ENCODE data around the gene ANKRD2.

- TF ChIP-seq CTCF (IDR thresholded peaks at IDR 0.05; ENCODE audit: insufficient read depth, low read length, poor library complexity, severe bottlenecking) (no peak), EZH2phosphoT487 (conservative IDR thresholded peaks at IDR 0.05; ENCODE audit: low read length) (no peak)
Measured at GRCh38 chr10:97547962-97548361, 24.6 kb upstream of the ANKRD2 start.

All from SU-DHL-6 (cell line).